IPS DF 4.7 (cell line): ENCODE measurements around the gene CYBRD1.

ENCODE experiments used
- DNase-seq: peaks from one replicate; pipeline ENCODE4 v3.0.0-alpha.2; 2013; ENCODE audit warnings: low spot score; ENCODE audit errors: extremely low read depth

The CYBRD1 gene

GRCh38 chr2:171598713-171599319 lies 76.5 kb downstream of the CYBRD1 start:
- peak; percentile 11 for DNase-seq

DNA sequence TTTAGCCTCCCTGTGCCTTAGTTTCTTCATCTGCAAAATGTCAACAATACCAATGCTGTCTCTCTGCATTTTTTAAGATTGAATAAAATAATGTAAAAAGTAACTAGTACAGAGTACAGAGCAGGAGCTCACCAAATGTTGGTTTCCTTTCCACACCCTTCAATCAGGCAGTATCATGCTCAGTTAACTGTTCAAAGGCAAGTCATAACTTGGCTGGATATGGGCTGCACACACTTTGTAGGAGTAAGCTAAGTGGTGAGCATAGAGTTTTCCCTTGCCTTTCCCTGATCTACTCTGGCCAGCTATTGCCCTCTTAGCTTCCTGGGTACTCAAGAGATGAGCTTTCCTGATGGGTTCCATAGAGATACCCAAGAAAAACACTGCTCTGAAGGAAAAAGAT lies 77.9 kb downstream of the CYBRD1 start:
- DNase-seq, result no peak

DNA sequence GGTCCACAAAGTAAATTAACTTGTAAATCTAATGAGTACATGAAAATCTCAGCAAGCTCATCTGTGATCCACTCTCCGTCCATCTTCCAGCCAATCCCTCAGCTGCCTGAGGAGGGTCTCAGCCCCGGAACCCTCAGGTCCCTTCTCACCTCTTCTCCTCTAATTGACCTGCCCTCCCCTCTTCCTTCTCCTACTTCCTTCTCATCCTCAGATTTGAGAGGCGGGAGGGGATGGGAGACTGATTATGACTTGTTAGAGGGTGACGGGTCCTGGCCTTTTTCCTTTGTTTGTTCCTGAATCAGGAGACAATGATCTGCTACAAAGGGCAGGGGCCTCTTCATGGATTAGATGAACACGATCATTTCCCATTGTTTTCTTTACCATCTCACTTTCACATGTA lies 80.1 kb downstream of the CYBRD1 start:
- DNase-seq, result no peak
